ENCODE measurements around the gene NPAS3.

Gene NPAS3

DNA sequence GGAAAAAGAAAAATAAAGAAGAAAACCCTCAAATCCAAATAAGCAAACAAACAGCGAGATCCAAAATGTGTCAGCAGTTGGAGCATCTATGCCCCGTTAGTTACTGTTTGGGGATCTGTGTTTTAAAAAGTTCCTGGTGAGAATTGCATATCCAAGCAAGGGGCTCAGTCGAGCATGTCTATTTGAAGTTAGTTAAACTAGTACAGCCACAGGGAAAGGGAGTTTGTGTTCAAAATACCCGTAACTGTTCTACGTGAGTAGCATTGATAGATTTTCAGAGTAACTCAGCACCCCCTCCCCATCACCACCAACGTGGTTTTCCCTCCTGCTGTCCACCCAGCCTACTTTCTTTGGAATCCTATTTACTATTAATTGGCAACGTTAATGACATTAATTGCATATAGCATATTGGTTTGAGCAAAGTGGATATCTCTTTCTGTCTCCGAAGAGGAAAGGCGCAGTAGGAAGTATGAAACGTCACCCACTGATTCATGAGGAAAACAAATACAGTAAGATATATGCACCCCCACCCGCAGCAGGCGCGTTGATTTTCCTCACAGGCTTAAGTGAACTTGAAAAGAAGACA lies 1.5 kb downstream of the NPAS3 start:
- in situ Hi-C loops (cut with MboI; ENCODE audit: low sequenced_read_pairs), result no loop called here

DNA sequence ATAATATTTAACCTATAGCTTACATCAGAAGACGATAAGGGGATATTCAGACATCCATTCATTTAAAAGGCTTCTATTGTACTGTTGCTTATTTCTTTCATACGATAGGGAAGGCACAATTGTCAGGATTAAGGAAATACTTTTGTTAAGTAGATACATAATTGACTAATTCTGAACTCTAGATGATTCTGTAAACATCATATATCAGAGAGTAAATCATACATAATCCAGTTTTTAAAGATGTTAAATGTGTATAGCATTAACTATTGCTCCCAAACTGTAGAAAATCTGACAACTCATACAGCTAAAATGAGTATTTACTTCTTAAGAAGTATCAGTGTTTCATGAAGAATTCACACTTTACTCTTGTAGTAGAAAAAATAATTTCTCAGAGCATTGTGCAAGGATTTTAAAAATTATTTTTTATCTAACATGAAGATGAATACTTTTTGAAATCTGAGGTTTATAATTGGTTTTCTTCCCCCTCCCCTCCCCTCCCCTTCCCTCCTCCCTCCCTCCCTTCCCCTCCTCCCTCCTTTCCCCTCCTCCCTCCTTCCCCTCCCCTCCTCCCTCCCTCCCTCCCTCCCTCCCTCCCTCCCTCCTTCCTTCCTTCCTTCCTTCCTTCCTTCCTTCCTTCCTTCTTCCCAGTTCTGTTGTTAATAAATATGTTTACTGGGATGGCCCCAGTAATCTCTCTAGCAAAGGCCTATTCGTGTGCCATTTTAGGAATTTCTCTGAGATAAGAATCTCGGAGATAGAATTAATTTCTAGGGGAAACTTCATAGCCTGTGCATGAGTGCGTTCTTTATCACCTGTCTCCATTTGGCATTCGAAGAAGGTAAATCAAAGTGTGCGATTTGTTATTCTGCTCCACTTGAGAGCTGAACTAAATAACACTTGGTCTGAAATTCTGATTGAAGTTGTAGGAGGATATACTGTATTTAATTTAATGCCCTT lies 2.3 kb downstream of the NPAS3 start:
- in situ Hi-C loops (cut with MboI; ENCODE audit: low sequenced_read_pairs), result no loop called here

DNA sequence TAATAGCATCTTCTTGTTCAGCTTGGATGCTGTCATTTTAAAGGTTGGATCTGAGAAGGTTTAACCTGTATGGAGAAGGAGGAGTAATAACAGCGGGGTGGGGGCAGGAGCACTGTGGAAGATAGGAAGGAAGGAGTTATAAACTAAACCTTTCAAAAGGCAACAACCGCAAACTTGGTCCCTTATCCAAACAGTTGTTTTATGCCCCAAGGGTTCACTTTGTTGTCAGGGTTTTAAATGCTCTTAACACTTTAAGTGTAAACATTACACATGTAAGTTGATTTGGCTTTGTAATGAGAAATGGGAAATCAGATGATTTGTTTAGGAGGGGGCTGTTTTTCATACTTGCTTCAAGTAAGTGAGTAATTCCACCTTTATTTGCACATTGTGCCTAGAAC lies 3.0 kb downstream of the NPAS3 start:
- in situ Hi-C loops (cut with MboI; ENCODE audit: low sequenced_read_pairs), result no loop called here

DNA sequence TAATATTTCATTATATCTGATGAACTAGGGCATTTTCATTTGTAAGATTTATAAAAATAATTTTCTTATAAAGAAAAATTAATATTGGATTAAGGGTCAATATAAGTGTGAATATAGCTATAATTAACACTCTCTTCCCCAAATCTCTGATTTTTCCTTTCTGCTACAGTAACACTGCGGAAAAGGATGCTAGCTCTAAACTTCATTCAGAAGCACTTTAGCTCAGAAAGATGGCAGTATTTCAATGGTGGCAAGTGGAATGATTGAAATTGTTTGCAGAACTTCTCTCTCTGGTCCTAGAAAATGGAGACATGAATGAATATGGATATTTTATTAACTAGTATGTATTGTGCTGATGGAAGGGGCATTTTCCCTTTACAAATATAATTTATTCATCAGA lies 8.4 kb downstream of the NPAS3 start:
- in situ Hi-C loops (cut with MboI; ENCODE audit: low sequenced_read_pairs), result no loop called here

DNA sequence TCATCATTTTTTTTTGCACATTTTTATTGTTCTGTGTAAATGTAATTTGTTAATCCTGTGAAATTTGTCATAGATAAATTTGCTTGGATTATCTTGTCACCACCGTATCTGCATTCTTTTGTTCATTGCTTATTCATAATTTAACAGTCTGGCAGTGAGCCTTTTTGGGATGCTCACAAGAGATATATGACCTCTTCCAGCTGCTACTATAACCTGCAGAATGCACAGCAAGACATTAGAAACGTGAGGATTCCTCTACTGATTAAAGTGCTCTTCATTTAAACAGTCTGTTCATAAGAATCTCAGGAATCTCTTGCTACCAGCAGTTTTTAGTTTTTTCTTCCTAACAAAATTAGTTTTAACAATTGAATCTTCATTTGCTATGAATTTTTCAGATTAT lies 9.1 kb downstream of the NPAS3 start:
- in situ Hi-C loops (cut with MboI; ENCODE audit: low sequenced_read_pairs), result no loop called here

DNA sequence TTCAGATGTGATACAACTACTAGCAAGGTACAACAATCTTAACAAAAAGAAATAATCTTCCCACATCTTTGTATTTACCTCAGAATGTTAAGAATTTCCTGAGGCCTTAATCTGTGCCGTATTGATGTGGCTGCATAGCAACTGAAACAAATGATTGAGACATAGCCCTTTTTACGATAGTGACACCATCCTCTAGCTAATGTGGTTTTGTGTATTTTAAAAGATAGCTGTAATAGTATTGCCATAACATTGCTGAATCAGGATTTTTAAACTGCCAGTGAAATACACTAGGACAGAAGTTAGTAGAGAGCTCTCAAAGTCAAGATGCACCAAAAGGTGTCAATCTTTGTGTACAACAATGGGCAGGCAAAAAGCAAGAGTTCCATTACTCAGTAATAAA lies 11.9 kb downstream of the NPAS3 start:
- in situ Hi-C loops (cut with MboI; ENCODE audit: low sequenced_read_pairs), result no loop called here

DNA sequence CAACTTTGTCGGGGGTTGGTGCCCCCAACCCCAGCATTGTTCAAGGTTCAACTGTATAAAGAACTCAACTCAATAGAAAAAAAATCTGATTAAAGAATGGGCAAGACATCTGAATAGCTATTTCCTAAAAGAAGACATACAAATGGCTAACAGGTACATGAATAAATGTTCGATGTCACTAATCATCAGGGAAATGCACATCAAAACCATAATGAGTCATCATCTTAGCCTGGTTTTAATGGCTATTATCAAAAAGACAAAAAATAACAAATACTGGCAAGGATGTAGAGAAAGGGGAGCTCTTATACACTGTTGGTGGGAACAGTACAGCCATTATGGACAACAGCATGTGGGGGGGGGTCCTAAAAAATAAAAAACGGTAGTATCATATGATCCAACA lies 28.7 kb downstream of the NPAS3 start:
- in situ Hi-C loops (cut with MboI; ENCODE audit: low sequenced_read_pairs), result no loop called here

DNA sequence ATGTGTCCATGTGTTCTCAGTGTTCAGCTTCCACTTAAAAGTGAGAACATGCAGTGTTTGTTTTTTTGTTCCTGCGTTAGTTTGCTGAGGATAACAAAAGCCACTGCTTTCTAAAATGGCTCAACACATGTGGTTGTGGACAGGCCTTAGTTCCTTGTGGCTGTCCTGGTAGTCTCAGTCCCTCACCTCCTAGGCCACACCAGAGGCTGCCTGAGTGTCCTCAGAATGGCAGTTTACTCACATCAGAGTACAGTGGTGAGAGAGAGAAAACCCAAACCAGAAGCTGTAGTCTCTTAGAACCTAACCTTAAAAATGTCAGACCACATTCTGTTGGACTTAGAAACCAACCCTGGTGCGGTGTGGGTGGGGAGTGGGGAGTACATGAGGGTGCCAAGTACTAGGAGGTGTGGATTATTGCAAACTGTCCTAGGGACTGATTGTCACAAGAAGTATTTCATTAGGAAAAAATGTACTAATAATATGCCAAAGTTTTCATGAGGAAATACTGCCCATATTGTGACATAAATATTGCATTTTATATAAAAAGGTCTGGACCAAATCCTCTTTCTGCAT lies 30.4 kb downstream of the NPAS3 start:
- in situ Hi-C loops (cut with MboI; ENCODE audit: low sequenced_read_pairs), result no loop called here

DNA sequence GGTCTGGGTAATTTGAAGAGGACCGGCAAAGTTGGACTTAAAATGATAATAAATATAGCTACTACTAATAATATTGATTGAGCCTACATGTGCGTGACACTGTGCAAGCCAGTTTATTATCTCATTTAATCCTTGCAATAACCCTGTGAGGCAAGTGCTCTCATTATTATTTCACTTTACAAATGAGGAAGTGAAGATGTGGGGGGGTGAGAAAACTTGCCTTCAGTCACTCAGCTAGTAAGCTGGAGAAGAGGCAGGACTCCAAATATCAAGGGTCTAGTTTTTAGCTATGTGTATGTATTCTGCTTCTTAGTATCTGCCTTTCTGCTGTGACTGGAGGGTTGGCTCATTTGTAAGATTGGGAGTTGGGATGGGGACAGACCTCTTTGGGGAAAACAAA lies 39.2 kb downstream of the NPAS3 start:
- in situ Hi-C loops (cut with MboI; ENCODE audit: low sequenced_read_pairs), result no loop called here

DNA sequence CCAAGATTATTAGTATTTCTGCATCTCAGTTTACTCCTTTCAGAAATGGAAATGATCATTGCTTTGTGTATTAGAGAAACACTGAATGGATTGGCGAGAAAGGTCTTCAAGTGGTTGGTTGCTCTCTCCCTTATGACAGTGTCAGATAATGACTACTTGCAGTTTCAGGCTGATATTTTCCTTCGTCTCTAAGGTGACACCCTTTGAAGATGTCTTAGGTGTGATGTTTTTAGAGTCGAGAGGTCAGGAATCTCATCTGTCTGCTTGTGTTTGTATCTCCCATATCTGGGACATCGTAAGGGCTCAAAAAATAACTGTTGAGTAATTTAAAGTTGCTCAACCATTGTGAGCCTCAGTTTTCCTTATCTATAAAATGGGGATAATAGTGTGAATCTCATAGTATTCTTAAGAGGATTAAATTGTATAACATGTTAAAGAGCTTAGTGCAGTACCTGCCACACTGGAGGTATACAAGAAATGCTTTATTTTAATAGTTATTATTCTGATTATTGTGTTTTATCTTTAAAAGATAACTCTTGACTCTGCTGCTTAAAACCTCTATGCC lies 40.1 kb downstream of the NPAS3 start:
- in situ Hi-C loops (cut with MboI; ENCODE audit: low sequenced_read_pairs), result no loop called here

DNA sequence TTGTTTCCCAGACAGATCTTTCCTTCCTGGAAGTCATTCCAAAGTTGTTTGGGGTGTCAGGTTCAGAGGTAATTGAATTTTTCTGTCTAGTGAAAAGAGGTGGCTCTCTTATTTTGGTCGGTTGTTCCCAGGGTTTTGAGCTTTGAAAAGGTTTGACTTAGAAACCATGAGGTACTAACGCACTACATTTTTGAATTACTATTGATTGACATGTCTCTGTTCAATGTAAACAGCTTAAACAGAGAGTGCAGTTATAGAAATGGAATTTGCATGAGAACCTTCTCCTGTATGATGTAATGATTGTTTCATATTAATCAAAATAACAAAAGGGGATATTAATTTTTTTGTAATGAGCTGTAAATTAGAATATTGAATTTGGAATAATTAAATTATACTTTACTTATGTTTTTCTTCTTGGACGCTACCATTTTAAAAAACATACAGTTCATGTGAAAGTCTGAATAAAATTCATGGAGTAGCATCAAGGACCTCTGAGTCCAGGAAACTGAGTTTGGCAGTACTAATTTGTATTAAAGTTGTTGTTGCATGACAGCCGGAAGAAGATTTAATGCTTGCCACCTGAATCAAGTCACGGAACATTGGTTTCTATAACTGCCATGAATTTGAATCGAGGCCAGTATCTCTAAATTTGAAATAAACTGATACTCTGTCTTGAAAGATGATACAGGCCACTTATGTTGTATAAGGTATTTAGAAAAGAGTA lies 41.7 kb downstream of the NPAS3 start:
- in situ Hi-C loops (cut with MboI; ENCODE audit: low sequenced_read_pairs), result no loop called here

DNA sequence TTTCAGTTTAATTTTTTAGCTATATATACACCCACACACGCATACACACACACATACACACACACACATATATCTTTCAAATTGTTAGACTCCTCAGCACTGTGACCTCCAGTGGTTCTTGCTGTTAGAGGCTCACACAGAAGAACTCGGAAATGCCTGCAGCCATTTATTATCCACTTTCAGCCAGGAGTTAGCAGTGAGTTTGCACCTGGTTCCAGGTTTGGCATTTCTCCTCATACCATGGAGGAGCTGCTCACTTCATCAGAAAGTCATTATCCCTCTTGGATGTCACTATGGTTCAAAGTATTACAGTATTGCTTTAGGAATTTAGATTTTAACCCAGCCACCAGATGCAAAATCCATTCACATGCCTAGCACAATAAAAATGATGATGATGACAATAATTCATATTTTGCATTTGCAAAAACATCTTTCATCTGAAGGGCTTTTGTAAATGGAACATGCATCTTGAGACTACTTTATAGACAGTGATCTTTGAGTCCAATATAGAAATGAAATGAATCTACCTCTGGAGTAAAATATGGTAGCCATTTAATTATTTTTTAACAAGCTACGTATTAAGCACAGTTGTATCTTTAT lies 42.3 kb downstream of the NPAS3 start:
- in situ Hi-C loops (cut with MboI; ENCODE audit: low sequenced_read_pairs), result no loop called here

DNA sequence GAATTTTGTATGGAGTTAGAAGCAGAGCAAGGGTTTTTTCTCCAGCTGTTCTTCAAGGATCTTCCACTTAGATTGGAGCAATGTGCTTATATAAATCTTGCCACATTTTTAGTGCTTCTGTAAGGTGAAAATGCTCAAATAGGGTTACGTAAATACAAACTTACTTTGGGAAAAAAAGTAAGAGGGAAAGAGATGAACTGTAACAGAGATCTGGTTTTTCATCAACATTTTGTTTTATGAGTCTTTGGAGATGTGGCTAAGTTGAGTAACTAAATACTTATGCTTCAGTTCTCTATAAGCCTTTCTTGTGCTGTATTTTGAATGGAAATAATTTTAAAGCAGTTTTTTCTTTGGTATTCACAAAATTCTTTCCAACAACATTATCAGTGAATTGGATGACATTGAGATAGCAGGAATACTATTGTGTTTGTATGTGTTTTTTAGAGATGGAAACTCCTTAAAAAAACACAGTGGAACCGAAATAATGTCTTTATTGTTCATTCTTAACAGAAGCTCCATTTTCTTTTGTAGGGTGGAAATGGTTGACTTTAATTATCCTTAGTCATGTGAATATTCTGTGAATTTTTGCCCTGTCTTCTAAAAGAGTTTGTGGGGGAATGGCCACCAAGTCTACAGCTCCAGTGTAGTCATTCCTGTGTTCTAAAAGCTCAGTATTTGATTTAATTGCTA lies 45.7 kb downstream of the NPAS3 start:
- in situ Hi-C loops (cut with MboI; ENCODE audit: low sequenced_read_pairs), result no loop called here

DNA sequence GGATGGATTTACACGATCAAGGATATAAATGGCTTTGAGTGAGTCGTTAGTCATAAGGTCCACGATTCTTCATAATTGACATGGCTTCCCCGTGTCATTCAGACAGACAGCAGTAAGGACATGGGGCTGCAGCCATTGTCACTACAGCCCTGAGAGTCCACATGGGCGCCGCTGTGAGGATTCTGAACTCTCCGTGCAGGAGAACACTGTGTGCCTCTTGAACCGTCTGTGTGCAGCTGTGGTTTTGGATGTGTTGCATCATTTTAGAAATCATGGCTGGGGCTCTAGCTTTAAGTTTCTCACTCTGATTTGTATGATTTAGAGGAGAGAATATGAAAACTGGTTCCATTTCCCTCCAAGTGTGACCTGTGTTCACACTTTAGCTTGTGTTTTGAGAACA lies 47.2 kb downstream of the NPAS3 start:
- in situ Hi-C loops (cut with MboI; ENCODE audit: low sequenced_read_pairs), result no loop called here

DNA sequence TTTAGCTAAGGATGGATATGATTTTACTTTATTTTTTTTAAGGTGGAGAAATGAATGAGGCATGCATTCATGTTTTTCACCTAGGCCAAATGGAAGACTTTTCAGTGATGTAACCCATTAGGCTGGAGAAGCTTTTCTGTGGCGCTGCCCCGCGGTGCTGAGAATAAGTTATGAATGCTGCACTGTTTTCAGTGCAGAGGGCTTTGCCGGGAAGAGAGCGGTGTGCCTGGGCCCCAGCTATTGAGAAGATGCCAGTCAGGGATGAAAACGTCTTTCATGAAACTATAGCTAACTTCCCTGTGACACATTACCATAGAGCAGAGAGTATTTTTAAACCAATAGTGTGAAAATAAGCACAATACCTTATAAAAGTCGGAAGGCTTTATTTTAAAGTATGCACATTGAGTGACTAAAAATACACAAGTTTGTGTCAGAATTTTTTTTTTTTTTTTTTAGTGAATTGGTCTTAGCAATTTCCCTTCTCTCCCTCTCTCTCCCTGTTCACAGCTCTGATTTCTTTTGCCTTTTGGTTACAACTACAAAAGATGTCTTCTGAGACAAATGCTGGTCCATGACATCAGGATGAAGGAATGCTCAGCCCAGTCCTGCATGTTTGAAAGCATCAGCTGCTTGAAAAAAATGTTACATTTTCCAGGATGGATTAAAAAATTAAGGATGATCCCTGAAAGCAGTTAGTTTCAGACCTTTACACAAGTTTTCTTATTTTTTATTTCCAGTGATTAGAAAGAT lies 48.3 kb downstream of the NPAS3 start:
- in situ Hi-C loops (cut with MboI; ENCODE audit: low sequenced_read_pairs), result no loop called here

DNA sequence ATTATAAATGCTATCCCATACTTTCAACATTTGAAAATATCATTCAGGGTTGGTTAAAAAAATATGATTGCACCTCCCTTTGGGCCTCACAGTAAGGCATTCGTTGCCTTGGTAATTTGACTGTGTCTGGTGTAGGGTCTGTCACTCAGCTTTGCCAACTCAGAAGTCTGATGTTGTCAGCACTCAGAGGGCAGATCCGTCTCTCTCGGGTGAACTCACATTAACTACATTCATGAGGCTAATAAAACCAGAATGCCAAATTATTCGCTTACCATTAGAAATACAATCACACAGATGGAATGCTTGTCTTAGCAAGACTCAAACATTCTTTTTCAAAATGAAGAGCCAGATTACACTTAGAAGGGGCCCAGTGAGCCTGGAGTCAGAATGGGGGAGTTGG lies 53.0 kb downstream of the NPAS3 start:
- in situ Hi-C loops (cut with MboI; ENCODE audit: low sequenced_read_pairs), result no loop called here

DNA sequence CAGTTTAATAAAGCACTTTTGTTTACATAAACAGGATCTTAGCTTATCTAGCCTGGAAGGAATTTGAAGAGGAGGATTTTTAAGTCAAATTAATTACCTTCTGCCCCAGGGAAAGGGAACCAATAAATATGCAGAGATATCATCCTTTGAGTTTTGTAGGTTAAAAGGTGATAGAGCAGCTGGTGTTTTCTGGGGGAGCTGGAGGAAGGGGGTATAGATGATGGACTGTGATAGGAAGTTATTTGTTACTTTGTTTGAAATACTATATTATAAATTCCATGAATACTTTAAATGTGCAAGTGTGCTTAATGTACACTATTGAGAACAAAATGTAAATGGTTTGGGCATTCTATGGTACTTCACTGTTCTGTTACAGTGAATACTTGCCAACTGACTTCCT lies 55.2 kb downstream of the NPAS3 start:
- in situ Hi-C loops (cut with MboI; ENCODE audit: low sequenced_read_pairs), result no loop called here

DNA sequence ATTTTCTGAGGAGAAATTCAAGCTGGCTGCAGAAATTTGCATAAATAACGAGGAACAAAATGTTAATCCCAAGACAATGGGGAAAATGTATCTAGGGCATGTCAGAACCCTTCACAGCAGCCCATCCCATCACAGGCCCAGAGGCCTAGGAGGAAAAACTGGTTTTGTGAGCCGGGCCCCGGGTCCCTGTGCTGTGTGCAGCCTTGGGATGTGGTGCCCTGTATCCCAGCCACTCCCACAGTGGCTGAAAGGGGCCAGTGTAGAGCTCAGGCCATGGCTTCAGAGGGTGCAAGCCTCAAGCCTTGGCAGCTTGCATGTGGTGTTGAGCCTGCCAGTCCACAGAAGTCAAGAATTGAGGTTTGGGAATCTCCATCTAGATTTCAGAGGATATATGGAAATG lies 57.7 kb downstream of the NPAS3 start:
- in situ Hi-C loops (cut with MboI; ENCODE audit: low sequenced_read_pairs), result no loop called here

DNA sequence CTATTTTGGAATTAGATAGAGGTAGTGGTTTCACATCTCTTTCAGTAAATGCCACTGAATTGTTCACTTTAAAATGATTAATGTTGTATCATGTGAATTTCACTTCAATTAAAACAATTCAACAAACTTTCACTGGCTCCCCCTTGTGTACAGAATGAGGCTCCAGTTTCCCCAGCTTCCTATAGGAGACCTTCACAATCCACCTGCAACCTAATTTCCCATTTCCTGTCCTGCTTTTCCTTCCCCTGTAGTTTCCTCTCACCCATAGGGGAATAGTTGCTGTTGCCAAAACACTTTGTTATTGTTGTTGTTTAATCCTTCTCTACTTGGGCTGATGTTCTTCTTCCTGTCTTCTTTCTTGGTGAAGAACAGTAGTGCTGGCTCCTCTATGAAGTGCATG lies 59.8 kb downstream of the NPAS3 start:
- in situ Hi-C loops (cut with MboI; ENCODE audit: low sequenced_read_pairs), result no loop called here

DNA sequence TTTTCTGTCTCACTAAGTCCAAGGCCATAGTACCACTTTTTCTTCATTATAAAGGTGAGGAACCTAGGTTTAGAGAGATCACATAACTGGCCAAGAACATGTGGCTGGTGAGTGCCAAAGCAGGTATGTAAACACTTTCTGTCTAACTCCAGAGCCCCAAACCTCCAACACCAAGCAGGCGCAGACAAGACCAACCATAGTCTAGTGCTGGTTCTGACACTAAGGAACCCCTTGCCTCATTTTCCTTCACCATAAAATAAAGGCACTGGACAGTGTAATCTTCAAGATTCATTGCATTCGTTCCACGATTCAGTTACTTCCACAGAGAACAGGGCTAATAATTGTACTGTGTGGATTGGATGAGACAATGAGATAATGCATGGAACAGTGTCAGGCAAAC lies 71.0 kb downstream of the NPAS3 start:
- in situ Hi-C loops (cut with MboI; ENCODE audit: low sequenced_read_pairs), result no loop called here

Data from hTERT RPE-1 (cell line).